Retinal pigment epithelial cell (primary cell): Measurements from ENCODE around the gene VWC2.

ENCODE experiments used
- DNase-seq: peaks from one replicate; pipeline ENCODE4 v3.0.0-alpha.2; 2010; ENCODE audit warnings: low read depth
- H3K4me3 ChIP-seq: 2 replicates; pipeline ENCODE4 v1.5.1; 2011; ENCODE audit warnings: mild to moderate bottlenecking, low read length, control low read depth, moderate library complexity
- TF ChIP-seq, protein P1 (sequence below): conservative IDR thresholded peaks from 2 replicates; pipeline ENCODE4 v1.5.1; 2011; ENCODE audit warnings: low read depth, low read length, control low read depth, inconsistent platforms

The VWC2 gene

DNA sequence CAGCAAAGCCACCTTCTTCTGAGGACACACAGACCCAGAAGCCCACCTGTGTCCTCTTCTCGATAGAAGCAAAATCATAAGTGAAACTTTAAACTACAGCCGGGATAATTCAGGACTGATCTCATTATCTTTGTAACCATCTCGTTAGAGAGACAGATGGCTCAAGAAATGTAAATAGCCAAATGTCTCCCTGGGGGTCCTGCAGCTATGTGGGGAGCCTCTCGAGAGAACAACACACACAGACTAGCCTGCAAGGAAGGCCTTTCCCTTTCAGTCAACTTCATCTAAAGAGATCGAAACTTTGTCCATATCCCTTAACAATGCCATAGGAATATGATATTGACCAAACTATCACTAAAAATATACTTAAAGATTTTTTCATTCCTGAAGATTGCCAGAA lies 93.5 kb downstream of the VWC2 start:
- TF ChIP-seq, protein P1, sequence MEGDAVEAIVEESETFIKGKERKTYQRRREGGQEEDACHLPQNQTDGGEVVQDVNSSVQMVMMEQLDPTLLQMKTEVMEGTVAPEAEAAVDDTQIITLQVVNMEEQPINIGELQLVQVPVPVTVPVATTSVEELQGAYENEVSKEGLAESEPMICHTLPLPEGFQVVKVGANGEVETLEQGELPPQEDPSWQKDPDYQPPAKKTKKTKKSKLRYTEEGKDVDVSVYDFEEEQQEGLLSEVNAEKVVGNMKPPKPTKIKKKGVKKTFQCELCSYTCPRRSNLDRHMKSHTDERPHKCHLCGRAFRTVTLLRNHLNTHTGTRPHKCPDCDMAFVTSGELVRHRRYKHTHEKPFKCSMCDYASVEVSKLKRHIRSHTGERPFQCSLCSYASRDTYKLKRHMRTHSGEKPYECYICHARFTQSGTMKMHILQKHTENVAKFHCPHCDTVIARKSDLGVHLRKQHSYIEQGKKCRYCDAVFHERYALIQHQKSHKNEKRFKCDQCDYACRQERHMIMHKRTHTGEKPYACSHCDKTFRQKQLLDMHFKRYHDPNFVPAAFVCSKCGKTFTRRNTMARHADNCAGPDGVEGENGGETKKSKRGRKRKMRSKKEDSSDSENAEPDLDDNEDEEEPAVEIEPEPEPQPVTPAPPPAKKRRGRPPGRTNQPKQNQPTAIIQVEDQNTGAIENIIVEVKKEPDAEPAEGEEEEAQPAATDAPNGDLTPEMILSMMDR: no peak
- no peak for DNase-seq

DNA sequence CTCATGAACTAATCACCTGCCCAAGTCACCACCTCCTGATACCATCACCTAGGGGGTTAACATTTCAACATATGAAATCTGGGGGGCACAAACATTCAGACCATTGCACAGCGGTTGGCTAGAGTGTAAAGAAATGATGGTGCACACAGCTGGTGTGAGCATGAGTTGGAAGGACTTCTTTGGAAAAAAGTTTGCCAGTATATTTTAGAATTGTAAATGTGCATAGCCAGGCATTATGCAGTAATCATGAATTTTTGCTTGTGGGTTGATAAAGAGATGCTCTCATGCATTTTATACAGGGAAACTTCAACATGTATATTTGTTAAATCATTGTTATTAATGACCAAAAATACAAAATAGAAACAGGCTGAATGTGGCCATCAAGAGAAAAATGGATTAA lies 100.0 kb downstream of the VWC2 start:
- TF ChIP-seq, protein P1: no peak
- H3K4me3 ChIP-seq: no peak overlapping the region
- DNase-seq: no peak

More for the DNA sequence above, 93.5 kb downstream of the VWC2 start:
- no peak overlapping the region for H3K4me3 ChIP-seq

DNA sequence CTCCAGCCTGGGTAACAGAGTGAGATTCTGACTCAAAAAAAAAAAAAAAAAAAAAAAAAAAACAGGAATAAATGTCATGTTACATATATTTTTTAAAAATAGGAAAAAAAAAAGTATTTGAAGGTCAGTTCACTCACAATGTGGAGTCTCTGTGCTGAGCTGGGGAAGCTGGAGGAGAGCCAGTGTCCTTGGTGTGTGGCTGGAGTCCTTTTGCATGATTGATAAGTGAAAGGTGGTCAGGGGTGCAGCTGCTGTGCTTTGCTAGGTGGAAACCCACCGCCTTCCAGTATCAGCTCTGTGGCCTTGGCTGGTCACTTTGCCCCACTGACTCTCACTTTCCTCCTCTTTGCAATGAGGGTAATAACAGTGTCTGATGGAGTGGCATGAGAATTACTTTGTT lies 101.9 kb downstream of the VWC2 start:
- DNase-seq: no peak
- TF ChIP-seq, protein P1: no peak
- H3K4me3 ChIP-seq: no peak overlapping the region

DNA sequence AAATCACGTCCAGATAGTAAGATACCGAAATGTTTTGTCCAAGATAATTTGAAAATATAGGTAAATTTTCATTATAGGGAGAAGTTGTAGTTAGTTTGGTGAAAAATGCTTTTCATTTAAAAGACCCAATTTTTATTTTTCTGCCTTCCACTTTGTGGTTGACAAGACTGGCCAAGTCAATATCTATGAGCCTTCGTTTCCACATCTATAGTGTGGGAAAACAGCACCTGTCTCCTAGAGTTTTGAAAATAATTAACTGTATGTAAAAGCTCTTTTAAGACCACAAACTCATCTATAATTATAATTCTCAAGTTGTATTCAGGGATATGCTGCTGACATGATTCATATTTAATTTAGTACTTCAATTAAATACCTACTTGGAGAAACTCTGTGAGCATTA lies 102.8 kb downstream of the VWC2 start:
- DNase-seq: no peak

DNA sequence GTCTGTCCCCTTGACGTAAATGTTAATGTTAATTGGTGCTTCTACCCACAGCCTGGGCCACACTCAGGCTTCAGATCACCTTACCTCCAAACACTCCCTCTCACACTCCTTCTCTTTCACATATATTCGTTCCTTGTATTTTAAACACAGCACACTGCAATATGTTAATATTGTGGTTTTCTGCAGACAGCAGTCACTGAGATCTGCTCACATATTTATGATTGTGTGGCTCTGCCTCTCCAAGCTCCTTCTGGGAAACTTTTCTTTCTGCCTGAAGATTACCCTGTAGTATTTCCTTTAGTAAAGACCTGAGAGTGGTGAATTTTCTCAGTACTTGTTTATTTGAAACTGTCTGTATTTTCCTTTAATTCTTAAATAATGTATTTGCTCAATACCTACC lies 104.7 kb downstream of the VWC2 start:
- TF ChIP-seq, protein P1: no peak
- DNase-seq: no peak
- H3K4me3 ChIP-seq: no peak overlapping the region

More for the DNA sequence above, 102.8 kb downstream of the VWC2 start:
- TF ChIP-seq, protein P1: no peak
- H3K4me3 ChIP-seq: no peak overlapping the region

DNA sequence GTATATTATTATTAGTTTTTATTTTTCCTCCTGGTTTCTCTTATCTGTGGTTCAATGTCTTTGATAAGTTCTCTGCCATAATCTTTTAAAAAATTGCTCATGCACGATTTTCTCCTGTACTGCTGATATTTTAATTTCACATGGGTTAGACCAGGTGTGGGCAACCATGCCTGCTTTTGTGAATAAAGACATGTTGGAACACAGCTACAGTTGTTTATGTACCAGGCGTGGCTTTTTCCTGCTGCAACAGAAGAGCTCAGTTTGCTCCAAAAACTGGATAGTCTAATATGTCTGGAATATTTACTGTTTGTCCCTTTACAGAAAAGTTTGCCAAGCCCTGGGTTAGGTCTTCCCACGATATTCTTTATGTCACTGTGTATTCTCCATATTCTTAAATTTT lies 105.2 kb downstream of the VWC2 start:
- no peak for DNase-seq
- TF ChIP-seq, protein P1: no peak
- H3K4me3 ChIP-seq: no peak overlapping the region

DNA sequence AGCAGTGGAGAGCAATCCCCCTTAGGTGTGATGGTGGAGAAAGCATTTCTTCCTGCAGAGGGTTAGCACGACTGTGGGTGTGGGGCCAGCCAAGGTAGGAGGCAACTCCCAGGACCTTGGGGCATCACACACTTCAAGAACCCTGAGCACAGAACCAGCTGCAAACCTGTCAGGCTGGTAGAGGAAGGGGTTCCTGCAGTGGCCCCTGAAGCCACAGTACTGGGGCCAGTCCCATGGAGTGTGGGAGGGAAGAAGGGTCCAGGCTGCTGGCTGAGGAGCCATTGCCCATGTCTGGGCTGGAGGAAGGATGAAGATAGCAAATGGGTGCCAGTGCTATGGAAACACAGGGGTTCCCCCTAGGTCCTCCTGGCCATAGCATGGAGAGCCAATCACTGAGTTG lies 110.5 kb downstream of the VWC2 start:
- H3K4me3 ChIP-seq: no peak overlapping the region
- TF ChIP-seq, protein P1: no peak
- no peak for DNase-seq
